Loucy (cell line): ENCODE data around the gene INHBB.

Experiments
- CTCF ChIP-seq: fragments of 200-600 bp; sonication (generic); conservative IDR thresholded peaks from 2 replicates; pipeline ENCODE4 v1.5.1; 2014; ENCODE audit warnings: mild to moderate bottlenecking, antibody characterized with exemption, low read length
- EZH2phosphoT487 ChIP-seq: fragments of 200-600 bp; IDR thresholded peaks from 2 replicates; pipeline ENCODE4 v1.6.1; 2018; ENCODE audit warnings: antibody characterized with exemption, mild to moderate bottlenecking, moderate library complexity, borderline replicate concordance

GRCh38 chr2:120312860-120313694 is 32.9 kb upstream of the INHBB start:
- TF ChIP-seq CTCF: peak; percentile 87
- no peak for TF ChIP-seq EZH2phosphoT487
